Brain pericyte (primary cell): ENCODE results near the gene CHAMP1.

Experiments
- DNase-seq: peaks from one replicate; pipeline ENCODE4 v3.0.0-alpha.2; 2012; ENCODE audit warnings: low read depth, low spot score

CHAMP1 gene, protein sequence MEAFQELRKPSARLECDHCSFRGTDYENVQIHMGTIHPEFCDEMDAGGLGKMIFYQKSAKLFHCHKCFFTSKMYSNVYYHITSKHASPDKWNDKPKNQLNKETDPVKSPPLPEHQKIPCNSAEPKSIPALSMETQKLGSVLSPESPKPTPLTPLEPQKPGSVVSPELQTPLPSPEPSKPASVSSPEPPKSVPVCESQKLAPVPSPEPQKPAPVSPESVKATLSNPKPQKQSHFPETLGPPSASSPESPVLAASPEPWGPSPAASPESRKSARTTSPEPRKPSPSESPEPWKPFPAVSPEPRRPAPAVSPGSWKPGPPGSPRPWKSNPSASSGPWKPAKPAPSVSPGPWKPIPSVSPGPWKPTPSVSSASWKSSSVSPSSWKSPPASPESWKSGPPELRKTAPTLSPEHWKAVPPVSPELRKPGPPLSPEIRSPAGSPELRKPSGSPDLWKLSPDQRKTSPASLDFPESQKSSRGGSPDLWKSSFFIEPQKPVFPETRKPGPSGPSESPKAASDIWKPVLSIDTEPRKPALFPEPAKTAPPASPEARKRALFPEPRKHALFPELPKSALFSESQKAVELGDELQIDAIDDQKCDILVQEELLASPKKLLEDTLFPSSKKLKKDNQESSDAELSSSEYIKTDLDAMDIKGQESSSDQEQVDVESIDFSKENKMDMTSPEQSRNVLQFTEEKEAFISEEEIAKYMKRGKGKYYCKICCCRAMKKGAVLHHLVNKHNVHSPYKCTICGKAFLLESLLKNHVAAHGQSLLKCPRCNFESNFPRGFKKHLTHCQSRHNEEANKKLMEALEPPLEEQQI

DNA sequence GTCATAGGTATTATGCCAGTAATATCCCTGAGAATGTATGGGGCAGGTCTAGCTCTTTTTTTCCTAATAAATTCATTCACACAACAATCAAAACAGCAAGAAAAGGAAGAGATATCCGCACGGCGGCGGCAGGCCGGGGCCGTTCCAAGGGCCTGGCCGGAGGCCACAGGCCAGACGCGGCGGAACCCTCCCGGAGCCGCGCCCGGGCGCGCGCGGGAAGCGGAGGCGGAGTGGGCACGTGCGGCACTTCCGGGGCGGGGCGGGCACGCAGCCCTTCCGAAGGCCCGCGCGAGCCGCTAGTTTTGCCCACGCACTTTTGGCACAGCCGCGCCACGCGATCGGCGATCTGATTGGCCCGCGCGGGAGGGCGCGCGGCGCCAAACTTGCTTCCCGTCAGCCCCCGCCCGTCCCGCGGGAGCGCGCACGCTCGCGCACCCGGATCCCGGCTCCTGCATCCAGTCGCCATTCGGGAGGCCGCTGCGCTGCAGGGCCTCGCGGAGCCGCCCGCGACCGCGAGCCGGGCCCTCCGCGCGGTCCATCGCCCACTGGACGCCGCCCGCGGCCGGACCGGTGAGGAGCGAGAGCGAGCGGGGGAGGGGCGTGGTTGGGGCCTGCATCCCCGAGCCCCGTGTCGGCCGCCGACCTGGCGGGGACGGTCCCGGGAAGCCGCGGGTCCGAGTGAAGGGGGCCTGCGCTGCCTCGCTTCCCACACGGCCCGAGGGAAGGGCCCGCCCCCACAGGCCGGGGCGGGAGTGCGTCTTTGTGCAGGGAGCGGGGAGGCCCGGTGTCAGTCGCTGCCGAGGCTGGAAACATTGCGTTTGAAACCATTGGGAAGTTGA is at the start of gene CHAMP1:
Gene CHAMP1 (plus strand): TSS at position 430 of the 839 bp plus-strand sequence. CDS start 9,340 bp downstream, outside the sequence.
- peak; percentile 79 for DNase-seq

DNA sequence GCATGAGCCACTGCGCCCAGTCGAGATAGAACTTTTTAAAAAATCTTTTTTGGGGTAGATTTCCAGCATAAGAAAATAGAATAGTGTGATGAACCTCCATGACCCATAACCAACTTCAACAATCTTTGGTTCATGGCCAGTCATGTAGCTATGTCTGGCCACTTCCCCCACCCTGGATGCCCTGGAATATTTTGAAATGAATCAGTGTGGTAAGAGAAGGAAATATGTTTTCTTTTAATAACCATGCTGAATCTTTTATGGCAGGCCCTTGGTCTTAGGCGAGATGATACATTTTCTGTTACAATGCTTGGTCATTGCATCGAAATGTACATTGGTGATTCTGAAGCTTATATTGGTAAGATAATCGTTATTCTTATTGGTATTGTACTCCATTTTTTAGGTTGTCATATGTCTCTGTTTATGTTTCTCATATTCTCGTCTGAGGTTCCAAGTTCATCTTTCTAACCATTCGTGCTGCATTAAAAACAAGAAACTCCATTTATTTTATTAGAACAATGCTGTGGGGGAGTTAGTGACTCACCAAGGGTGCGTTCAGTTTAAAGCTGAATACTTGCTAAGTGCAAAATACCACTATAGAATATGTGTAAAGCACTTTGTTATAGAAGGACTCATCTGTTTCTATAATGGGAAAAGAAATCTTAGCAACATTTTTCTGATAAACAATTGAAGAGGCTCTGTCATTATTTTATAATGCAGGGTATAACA is 49.3 kb upstream of the CHAMP1 start:
- peak; percentile 13 for DNase-seq

DNA sequence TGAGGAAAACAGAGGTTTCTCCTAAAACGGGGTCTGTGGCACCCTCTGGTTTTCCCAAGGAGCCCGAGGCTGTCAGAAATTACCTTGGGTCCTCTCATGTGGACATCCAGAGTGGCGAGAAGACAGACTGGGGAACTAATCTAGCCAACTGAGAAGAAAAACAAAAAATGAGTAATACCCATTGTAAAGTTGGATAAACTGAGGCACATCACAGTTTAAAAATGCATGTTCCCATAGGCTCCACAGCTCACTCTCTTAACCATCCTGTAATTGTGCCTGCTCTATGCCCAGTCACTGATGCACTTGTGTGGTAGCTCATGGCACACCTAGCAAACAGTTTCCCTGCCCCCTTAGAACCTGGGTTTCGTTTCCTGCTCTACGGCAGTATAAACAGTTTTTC is 48.1 kb upstream of the CHAMP1 start:
- DNase-seq = no peak

DNA sequence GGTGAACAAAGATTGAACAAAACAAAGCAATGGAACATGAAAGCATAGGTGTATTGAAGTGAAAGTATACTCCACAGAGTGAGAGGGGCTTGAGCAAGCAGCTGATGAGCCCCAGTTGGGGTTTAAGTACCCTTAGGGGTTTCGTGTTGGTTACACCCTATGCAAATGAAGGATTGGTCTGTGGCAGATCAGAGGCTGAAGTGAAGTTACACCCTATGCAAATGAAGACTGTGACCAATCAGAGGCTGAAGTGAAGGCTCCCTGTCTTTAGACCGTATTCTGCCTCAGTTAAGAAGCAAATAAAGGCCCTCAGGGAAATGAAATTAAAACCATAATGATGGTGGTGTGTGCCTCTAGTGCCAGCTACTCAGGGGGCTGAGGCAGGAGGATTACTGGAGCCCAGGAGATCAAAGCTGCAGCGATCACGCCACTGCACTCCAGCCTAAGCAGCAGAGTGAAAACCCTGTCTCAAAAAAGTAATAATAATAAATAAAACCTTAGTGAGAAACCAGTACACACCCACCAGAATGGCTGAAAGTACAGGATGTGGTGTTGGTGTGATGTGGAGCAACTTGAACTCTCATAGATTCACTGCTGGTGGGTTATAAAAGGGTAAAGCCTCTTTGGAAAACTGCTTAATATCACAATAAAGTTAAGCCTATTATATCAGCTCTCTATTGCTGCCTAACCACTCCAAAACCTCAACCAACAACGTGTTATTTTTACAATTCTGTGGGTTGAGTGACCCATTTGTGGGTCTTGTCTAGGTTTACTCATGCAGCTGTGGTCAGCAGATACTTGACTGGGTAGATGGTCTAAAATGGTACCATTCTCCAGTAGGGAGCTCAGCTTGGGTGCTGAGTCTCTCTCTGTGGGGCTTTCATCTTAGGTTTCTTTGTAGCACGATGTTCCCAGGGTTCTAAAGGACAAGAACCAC is 45.7 kb upstream of the CHAMP1 start:
- DNase-seq = no peak

DNA sequence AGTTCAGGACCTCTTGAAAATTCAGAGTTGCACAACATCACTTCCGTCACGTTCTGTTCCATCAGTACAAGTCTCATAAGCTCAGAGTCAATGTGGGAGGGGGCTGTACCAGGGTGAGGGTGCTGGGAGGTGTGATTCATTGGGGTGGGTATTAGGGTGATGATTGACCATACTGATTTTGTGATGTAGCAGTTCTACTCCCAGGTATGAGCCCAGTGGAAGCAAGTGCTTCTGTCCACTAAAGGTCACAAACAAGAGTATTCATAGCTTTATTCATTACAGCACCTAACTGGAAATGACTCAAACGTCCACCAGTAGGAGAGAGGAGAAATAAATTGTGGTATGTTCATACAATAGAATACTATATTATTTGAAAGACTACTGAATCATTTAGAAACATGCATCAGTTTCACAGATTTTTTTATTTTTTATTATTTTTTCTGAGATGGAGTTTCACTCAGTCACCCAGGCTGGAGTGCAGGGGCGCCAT is 45.0 kb upstream of the CHAMP1 start:
- DNase-seq = no peak

DNA sequence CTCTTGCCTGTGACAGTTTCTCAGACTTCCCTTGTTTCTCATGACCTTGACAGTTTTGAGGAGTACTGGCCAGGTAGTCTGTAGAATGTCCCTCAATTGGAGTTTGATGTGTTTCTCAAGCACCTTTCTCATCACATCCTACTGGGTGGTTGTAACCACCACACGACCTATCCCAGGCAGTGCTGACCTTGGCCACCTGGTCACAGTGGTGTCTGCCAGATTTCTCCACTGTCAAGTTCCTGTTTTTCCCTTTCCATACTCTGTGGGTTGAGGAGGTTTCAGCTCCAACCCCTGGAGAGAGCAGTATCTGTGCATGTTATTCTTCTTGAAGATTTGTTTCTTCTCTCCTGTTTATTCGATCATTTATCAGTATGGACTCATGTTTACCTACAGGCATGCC is 41.3 kb upstream of the CHAMP1 start:
- DNase-seq = no peak

DNA sequence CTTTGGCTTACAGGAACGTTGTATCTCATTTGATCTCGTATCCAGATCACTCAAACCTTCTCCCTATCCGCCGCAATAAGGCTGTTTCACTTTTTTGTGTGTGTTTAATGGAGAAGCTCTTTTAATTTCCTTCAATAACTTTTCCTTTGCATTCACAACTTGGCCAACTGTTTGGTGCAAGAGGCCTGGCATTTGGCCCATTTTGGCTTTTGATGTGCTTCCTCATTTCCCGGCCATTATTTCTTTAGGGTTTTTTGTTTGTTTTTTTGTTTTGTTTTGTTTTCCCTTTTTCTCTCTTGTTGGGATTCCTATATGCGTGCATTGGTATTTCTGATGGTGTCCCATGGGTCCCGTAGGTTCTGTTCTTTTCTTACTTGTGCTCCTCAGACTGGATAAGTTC is 39.0 kb upstream of the CHAMP1 start:
- no peak for DNase-seq

DNA sequence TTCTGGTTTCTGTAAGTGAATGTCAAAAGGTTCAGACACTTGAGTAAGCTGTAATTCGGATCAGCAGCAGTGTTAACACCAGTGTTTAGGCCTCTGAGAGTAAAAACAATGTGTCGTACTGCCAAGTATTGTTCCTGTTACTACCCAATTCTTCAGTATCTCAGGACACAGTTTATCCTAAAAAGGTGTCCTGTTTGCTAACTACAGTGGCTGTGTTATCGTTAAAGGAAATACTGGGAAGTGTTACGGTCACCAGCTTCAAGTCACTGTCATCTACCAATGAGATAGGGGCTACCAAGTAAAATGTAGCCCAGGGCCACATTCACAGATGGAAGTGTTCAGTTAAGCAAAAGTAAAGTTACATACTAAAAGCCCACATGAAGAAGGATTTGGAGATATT is 35.2 kb upstream of the CHAMP1 start:
- no peak for DNase-seq

DNA sequence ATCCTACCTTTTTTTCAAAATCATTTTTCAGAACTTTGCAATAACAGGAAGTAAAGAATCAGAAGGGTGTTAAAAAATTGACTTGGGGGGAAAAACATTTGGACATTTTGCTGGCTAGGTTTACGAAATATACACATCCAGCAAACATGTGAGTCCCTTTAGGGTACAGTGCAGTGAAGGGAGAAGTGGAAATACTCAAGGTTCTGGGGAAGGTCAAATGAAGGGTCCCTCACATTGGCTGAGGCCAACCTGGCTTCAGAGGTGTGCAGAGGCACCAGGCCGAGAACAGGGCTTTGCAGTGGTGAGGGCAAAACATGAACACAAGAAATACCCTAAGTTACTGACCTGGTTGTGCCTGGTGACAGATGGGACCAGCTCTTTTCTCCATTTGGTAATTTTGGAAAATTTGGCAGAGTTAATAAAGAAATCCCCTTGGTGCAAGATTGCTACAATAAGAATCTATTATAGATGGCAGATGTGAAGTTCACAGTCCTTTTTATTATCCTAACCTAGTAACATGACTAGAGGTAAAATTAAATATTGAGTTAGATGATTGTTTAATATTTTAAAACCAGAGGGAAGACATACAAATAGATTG is 34.4 kb upstream of the CHAMP1 start:
- DNase-seq = no peak

DNA sequence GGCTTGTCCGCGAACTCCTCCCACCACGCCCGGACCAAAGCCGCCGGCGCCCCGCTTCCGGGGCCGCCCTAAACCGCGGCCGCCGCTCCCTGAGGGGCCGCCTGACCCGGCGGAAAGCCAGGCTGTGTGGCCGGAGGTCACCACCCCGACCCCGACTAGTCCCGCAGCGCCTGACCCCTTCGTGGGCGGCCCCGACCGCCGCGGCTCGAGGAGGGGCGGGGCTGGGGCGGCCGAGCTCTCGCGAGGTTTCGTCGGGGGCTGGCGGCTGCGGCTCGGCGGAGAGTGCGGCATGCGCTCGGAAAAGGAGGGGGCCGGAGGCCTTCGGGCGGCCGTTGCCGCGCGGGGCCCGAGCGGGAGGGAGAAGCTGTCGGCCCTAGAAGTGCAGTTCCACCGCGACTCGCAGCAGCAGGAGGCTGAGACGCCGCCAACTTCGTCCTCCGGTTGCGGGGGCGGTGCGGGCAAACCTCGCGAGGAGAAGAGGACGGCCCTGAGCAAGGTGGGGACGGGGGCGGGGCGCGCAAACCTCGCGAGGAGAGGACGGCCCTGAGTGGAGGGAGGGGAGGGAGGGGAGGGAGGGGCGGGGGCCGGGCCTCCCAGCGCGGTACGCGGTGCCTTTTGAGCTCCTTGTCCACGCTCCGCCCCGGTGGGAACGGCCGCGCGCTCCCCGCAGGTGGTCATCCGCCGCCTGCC is 32.8 kb upstream of the CHAMP1 start, which contains the start of gene UPF3A:
Gene UPF3A (plus strand): TSS at position 251 of the 690 bp plus-strand sequence. CDS start 39 bp downstream, at position 290.
- peak; percentile 75 for DNase-seq

DNA sequence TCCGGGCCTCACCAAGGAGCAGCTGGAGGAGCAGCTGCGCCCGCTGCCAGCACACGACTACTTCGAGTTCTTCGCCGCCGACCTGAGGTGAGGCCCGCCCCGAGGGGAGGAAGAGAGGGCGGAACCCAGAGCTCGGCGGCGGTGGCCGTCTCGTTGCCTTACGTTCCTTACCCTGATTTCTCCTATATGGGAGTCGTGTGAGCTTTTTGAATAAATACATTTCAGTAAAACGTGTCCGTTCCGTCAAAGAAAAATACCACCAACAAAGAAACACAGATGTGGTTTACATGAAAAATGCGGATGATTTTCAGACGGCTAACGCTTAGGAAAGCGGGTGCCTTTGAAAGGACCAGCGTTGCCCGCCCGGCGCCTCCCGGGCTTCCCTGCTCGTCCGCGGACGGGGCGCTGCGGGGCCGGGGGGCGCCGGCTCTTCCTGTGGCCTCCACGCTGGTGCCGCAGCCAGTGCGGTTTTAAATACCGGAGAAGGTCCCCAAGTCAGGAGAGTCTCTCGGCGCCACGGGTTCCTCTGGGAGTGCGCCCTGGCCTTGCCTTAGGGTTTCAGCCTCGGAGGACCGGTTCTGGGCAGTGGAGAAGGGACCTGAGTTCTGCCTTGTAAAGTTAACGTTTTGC is 32.1 kb upstream of the CHAMP1 start:
- DNase-seq = peak; percentile 50

DNA sequence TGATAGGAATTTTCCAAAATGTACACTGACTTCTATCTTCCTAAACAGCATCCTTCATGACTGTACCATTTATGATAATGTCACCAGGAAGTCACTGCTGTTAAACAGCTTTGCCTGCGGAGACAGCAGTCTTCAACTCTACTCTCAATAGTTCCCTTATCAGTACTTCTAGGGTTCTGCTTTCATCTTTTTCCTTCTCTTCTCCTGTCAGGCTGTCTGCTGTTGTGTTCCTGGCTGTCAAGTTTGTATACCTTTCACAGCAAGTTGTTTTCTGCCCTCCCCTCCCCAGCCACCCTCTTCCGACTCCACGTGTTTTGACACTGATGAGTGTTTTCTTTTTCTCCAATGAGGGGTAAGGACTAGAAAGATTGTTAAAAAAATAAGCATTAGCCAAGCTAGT is 30.7 kb upstream of the CHAMP1 start:
- no peak for DNase-seq

DNA sequence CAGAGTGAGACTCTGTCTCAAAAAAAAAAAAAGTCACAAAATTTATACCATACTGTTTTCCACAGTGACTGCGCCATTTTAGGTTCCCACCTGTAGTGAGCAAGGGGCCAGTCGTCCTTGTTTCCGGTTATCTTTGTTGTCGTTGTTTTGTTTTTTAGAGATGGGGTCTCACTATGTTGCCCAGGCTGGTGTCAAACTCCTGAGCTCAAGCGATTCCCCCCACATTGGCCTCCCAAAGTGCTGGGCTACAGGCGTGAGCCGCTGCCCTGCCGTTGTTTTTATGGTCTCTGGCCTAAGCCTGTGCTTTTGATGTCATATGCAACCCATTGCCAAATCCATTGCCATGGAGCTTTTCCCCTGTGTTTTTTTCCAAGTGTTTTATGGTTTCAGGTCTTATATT is 29.6 kb upstream of the CHAMP1 start:
- DNase-seq = no peak

DNA sequence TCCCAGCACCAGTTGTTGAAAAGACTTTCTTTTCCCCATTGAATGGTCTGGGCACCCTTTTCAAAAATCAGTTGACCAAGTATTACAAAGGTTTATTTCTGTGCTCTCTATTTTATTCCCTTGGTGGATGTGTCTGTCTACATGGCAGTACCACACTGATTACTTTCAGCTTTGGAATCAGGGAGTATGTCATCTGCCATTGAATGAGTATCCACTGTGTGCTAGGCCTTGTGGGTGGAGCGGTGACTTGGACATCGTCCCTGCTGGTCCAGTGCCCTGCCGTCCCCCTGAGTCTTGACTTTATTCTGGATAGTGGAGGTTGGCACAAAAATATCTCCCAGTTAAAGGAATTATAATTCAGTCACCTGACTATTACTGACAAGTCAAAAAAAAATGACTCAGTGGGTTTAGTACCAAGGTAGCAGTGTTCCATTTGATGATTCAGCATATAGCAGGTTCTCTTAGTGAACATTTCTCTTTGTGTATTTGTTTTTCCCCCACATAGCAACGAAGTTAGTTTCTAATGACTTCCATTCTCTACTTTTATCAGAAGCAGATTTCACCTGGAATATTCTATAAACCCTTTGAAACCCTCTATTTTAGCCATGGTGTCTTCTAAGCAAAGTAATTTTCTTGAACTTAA is 29.0 kb upstream of the CHAMP1 start:
- DNase-seq = no peak

DNA sequence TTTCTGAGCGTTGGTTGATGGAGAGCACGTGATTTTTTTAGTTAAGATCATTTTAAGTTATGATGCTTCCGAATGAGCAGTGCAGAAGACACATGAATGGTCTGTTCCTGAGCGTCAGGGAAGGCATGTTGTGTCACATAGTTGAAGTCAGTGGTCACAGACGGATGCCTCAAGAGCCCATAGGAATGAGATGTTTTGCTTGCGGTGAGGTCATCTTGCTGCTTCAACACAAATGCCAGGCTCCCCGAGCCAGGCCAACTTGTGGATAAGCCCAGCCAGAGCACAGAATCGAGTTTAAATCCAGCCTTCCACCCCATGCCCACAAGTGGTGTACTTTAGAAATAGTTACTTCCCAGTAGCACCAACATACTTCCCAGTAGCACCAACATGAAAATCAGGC is 27.5 kb upstream of the CHAMP1 start:
- DNase-seq = no peak

DNA sequence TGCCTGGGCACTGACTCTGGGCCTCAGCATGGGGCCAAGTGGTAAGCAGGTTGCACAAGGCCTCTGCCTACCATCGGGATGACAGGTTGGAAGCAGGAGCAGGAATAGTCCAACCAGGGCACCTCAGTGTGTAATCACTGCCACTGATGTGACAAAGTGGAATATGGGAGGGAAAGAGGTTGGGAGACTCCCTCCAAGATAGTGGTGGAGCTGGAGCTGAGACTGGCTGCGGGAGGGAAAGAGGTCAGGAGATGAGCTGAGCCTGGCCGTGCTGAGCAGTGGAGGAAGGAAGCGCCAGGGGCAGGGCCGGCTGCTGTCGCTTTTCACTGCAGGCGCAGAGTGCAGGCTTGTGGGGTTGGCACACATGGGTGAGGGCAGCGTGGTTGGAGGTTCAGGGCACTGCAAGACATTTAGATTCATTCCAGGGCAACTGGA is 26.1 kb upstream of the CHAMP1 start:
- no peak for DNase-seq

DNA sequence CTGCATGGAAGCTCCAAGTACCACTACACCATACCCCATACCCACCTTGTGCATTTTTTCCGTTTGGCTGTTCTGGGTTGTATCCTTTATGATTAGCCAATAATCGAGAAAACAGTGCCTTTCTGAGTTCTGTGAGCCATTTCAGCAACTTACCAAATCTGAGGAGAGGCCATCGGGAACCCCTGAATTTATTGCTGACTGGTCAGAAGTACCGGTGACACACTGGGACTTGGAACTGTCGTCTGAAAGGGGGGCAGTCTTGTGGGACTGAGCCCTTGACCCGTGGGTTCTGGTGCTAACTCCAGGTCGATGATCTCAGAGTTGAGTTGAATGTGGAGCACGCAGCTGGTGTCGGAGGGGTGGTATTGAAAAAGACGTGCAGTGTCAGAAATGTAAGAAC is 17.9 kb upstream of the CHAMP1 start:
- no peak for DNase-seq

DNA sequence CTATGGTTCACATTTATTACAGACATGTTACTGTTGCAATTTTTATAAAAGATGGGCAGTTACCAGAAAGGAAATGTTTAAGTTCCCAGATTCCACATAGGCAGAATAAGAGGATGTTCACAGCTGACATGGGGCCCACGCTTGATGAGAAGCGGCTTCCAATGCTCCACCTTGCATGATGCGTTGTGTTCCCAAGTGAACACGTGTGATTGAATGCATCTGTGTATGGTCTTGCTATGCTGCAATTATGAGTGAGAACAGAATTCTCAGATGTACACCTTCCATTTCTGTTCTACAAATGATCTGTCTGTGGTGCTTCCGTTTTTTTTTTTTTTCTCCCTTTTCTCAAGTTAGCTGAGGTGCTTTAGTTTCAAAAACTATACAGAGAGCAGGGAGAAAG is 17.4 kb upstream of the CHAMP1 start:
- no peak for DNase-seq
